ENCODE results near the gene CFAP141. TPM values are rescaled to one million over a fixed set of nuclear protein-coding genes. Genes with fewer than 3 reads are reported as not detected.

CFAP141 gene
- polyA plus RNA-seq, 1 of the 3 experiments (the other 2 are of a cell fraction): not detected

DNA sequence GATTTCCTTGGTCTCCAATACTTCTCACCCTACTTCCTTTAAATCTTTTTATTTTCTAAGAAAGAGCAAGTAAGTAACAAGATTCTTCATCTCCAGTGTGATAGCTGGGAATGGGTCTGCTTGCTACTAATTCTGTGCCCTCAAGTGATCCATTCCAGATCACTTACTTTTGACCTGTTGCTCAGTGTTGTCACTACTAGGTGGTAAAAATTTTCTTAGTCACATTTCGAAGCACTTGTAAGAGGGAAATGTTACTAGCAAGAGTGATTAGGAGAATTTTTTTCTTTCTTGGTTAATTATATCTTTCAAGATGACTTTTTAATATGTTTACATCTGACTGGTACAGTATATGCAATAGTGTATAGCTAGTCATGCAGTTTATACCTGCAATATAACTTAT, 16.8 kb upstream of the CFAP141 start (continued):
- TF ChIP-seq, protein P1, sequence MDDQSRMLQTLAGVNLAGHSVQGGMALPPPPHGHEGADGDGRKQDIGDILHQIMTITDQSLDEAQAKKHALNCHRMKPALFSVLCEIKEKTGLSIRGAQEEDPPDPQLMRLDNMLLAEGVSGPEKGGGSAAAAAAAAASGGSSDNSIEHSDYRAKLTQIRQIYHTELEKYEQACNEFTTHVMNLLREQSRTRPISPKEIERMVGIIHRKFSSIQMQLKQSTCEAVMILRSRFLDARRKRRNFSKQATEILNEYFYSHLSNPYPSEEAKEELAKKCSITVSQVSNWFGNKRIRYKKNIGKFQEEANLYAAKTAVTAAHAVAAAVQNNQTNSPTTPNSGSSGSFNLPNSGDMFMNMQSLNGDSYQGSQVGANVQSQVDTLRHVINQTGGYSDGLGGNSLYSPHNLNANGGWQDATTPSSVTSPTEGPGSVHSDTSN (IDR thresholded peaks at IDR 0.05): no peak
- TF ChIP-seq SMC3 (IDR thresholded peaks at IDR 0.05; ENCODE audit: low read depth, low read length): no peak
- TF ChIP-seq YY1 (IDR thresholded peaks at IDR 0.05; ENCODE audit: low read depth): no peak
- TF ChIP-seq, protein P2, sequence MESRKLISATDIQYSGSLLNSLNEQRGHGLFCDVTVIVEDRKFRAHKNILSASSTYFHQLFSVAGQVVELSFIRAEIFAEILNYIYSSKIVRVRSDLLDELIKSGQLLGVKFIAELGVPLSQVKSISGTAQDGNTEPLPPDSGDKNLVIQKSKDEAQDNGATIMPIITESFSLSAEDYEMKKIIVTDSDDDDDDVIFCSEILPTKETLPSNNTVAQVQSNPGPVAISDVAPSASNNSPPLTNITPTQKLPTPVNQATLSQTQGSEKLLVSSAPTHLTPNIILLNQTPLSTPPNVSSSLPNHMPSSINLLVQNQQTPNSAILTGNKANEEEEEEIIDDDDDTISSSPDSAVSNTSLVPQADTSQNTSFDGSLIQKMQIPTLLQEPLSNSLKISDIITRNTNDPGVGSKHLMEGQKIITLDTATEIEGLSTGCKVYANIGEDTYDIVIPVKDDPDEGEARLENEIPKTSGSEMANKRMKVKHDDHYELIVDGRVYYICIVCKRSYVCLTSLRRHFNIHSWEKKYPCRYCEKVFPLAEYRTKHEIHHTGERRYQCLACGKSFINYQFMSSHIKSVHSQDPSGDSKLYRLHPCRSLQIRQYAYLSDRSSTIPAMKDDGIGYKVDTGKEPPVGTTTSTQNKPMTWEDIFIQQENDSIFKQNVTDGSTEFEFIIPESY (IDR thresholded peaks at IDR 0.05; ENCODE audit: borderline replicate concordance, low read depth): no peak
- TF ChIP-seq FOXM1 (IDR thresholded peaks at IDR 0.05; ENCODE audit: low read depth): no peak
- no peak for TF ChIP-seq RXRA (IDR thresholded peaks at IDR 0.05; ENCODE audit: borderline replicate concordance, low read depth)

DNA sequence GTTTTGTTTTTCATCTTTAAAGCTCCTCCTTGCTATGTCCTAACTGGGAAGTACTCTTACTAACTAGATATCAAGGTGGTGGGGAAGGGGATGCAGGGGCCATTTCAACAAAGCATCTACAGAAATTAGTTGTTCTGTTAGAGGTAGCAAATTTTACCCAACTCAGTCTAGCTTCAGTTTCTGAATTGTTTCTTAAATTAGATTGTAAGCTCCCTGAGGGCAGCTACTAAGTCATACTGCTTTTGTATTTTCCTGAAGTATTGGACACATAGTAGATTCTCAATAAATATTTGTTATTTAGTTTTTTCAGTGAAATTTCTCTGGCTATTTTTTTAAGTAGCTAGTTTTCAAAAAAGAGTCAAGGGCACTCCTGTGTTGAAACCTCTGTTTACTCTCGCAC, 16.4 kb upstream of the CFAP141 start:
- Histone ChIP-seq H3K27ac (ENCODE audit: low read depth in 2 of 2, low read length in 1 of 2) (peak overlapping the region in 1 of 2 experiments; percentile 95; a peak in 2 of 4 replicates), H3K9ac (peak overlapping the region; percentile 97; the same call in 1 of the 2 replicates), H3K4me2 (peak overlapping the region; percentile 76), H3K9me2 (no peaks in the 10 kb centered on the region), H3K4me1 (ENCODE audit: control insufficient read depth in 1 of 2, insufficient read depth in 2 of 2, low read depth in 1 of 2, low read length in 1 of 2) (peaks cover 16 to 30% of the 10 kb centered on the region in 2 experiments), H3F3A (replicated peaks; ENCODE audit: insufficient read depth) (peaks cover 3% of the 10 kb centered on the region), H2AFZ (ENCODE audit: low read depth) (no peak overlapping the region), H4K20me1 (ENCODE audit: insufficient read depth) (peaks cover 51% of the 10 kb centered on the region), H3K79me2 (ENCODE audit: insufficient read depth) (peaks cover 94% of the 10 kb centered on the region), H3K4me3 (ENCODE audit: low read depth in 2 of 2, low read length in 1 of 2) (peak overlapping the region; percentile 82 to 84; a peak in 3 of 4 replicates), H3K9me3 (no peaks in the 10 kb centered on the region), H3K36me3 (replicated peaks in 1 of 2; ENCODE audit: control insufficient read depth in 1 of 2, insufficient read depth in 2 of 2, low read length in 1 of 2) (peaks cover 48 to 54% of the 10 kb centered on the region in 2 experiments), H3K27me3 (ENCODE audit: insufficient read depth) (no peaks in the 10 kb centered on the region)
- TF ChIP-seq, protein P2 (IDR thresholded peaks at IDR 0.05; ENCODE audit: borderline replicate concordance, low read depth): no peak
- TF ChIP-seq YY1 (IDR thresholded peaks at IDR 0.05; ENCODE audit: low read depth) (no peak), RAD21 (IDR thresholded peaks at IDR 0.05; ENCODE audit: low read length) (no peak), TEAD4 (IDR thresholded peaks at IDR 0.05; ENCODE audit: borderline replicate concordance, insufficient read depth) (no peak), SIN3A (IDR thresholded peaks at IDR 0.05; ENCODE audit: borderline replicate concordance, low read depth, low read length) (no peak), SMC3 (IDR thresholded peaks at IDR 0.05; ENCODE audit: low read depth, low read length) (no peak), MXI1 (IDR thresholded peaks at IDR 0.05; ENCODE audit: low read depth, low read length) (no peak), TCF12 (IDR thresholded peaks at IDR 0.05) (no peak), ELF1 (IDR thresholded peaks at IDR 0.05) (no peak), FOXJ3 (CRISPR knock-in tag; IDR thresholded peaks at IDR 0.05) (no peak), MEF2A (IDR thresholded peaks at IDR 0.05; ENCODE audit: borderline replicate concordance, low read depth) (no peak), GABPA (IDR thresholded peaks at IDR 0.05; ENCODE audit: low read depth) (no peak), POLR2AphosphoS5 (IDR thresholded peaks at IDR 0.05; ENCODE audit: low read depth, low read length) (no peak), TAF1 (IDR thresholded peaks at IDR 0.05; ENCODE audit: borderline replicate concordance, low read depth, low read length) (no peak), EP300 (IDR thresholded peaks at IDR 0.05; ENCODE audit: borderline replicate concordance in 1 of 2, low read depth in 1 of 2, low read length in 1 of 2) (no peak), JUND (IDR thresholded peaks at IDR 0.05) (no peak)
- TF ChIP-seq, protein P1 (IDR thresholded peaks at IDR 0.05): no peak
- TF ChIP-seq, protein P3, sequence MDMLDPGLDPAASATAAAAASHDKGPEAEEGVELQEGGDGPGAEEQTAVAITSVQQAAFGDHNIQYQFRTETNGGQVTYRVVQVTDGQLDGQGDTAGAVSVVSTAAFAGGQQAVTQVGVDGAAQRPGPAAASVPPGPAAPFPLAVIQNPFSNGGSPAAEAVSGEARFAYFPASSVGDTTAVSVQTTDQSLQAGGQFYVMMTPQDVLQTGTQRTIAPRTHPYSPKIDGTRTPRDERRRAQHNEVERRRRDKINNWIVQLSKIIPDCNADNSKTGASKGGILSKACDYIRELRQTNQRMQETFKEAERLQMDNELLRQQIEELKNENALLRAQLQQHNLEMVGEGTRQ (IDR thresholded peaks at IDR 0.05; ENCODE audit: borderline replicate concordance, low read depth, low read length): no peak
- TF ChIP-seq, protein P4, sequence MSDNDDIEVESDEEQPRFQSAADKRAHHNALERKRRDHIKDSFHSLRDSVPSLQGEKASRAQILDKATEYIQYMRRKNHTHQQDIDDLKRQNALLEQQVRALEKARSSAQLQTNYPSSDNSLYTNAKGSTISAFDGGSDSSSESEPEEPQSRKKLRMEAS (IDR thresholded peaks at IDR 0.05; ENCODE audit: low read depth): no peak
- TF ChIP-seq, protein P5, sequence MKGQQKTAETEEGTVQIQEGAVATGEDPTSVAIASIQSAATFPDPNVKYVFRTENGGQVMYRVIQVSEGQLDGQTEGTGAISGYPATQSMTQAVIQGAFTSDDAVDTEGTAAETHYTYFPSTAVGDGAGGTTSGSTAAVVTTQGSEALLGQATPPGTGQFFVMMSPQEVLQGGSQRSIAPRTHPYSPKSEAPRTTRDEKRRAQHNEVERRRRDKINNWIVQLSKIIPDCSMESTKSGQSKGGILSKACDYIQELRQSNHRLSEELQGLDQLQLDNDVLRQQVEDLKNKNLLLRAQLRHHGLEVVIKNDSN (IDR thresholded peaks at IDR 0.05; ENCODE audit: borderline replicate concordance, low read depth): no peak
- DNase-seq: no peak
- 97% methylated on average over 1 of the region's 1 CpG for WGBS (ENCODE audit: low lambda C conversion rate)
- CTCF ChIA-PET: interaction anchor here (0.8 to 2.7 kb wide), 4 partner anchors 15 to 112 kb away, joined by 3 to 9 read pairs (median 3); no protein-coding TSS in a partner anchor
- POLR2A ChIA-PET: interaction anchor here (0.6 to 1.6 kb wide), 2 partner anchors 216 to 232 kb away, joined by 4 to 5 read pairs; partner anchors contain the start of gene RPS27

All from SK-N-SH (cell line).